H9 (cell line): Measurements from ENCODE around the gene TK1. TPM values are rescaled to one million over a fixed set of nuclear protein-coding genes. Genes with fewer than 3 reads are reported as not detected.

Source experiments
- DNase-seq: peaks from one replicate; pipeline ENCODE4 v3.0.0-alpha.2; 2017
- H2AFZ ChIP-seq: one replicate; pipeline ENCODE4 v1.6.1; 2013; ENCODE audit warnings: mild to moderate bottlenecking, low read length, control low read depth, moderate library complexity
- H2AK5ac ChIP-seq: 2 replicates; pipeline ENCODE4 v1.6.1; 2013; ENCODE audit warnings: low read length, control low read depth, mixed read lengths; ENCODE audit not compliant: insufficient read length
- H2BK120ac ChIP-seq: one replicate; pipeline ENCODE4 v1.6.1; 2013; ENCODE audit warnings: low read depth, mild to moderate bottlenecking, low read length, control low read depth, inconsistent platforms; ENCODE audit not compliant: poor library complexity, severe bottlenecking
- H2BK12ac ChIP-seq: 2 replicates; pipeline ENCODE4 v1.6.1; 2013; ENCODE audit warnings: low read length, control low read depth, mixed read lengths, low read depth; ENCODE audit not compliant: insufficient read length
- H2BK15ac ChIP-seq: 2 replicates; pipeline ENCODE4 v1.6.1; 2013; ENCODE audit warnings: low read depth, low read length, control low read depth
- H2BK20ac ChIP-seq: one replicate; pipeline ENCODE4 v1.6.1; 2013; ENCODE audit warnings: low read depth, mild to moderate bottlenecking, low read length, control low read depth, inconsistent platforms; ENCODE audit not compliant: poor library complexity, severe bottlenecking
- H2BK5ac ChIP-seq: 2 replicates; pipeline ENCODE4 v1.6.1; 2013; ENCODE audit warnings: low read length, control low read depth, mixed read lengths; ENCODE audit not compliant: insufficient read length
- H3K14ac ChIP-seq: 2 replicates; pipeline ENCODE4 v1.6.1; 2013; ENCODE audit warnings: low read length, control low read depth; ENCODE audit not compliant: insufficient read depth
- H3K18ac ChIP-seq: 2 replicates; pipeline ENCODE4 v1.6.1; 2013; ENCODE audit warnings: low read depth, mild to moderate bottlenecking, mixed read lengths, low read length, control low read depth; ENCODE audit not compliant: insufficient read length
- H3K23ac ChIP-seq: 2 replicates; pipeline ENCODE4 v1.6.1; 2013; ENCODE audit warnings: low read length, control low read depth, mixed read lengths, low read depth; ENCODE audit not compliant: insufficient read length
- H3K23me2 ChIP-seq: 2 replicates; pipeline ENCODE4 v1.6.1; 2013; ENCODE audit warnings: low read depth, mild to moderate bottlenecking, mixed read lengths, low read length, control low read depth; ENCODE audit not compliant: insufficient read length, poor library complexity, severe bottlenecking
- H3K27ac ChIP-seq: 2 replicates; pipeline ENCODE4 v1.5.1; 2013; ENCODE audit warnings: low read length, control low read depth, mixed read lengths, low read depth; ENCODE audit not compliant: insufficient read length
- H3K27me3 ChIP-seq: 2 replicates; pipeline ENCODE4 v1.6.1; 2013; ENCODE audit warnings: low read length, control low read depth, inconsistent platforms; ENCODE audit not compliant: insufficient read depth
- H3K4ac ChIP-seq: 2 replicates; pipeline ENCODE4 v1.6.1; 2013; ENCODE audit warnings: low read depth, mild to moderate bottlenecking, control low read depth, inconsistent platforms, low read length, moderate library complexity
- H3K4me1 ChIP-seq: 2 replicates; pipeline ENCODE4 v1.6.1; 2013; ENCODE audit warnings: low read length, control low read depth, inconsistent platforms; ENCODE audit not compliant: insufficient read depth
- H3K4me2 ChIP-seq: 2 replicates; pipeline ENCODE4 v1.6.1; 2013; ENCODE audit warnings: low read length, control low read depth, mixed read lengths; ENCODE audit not compliant: insufficient read length, insufficient read depth
- H3K56ac ChIP-seq: 2 replicates; pipeline ENCODE4 v1.6.1; 2013; ENCODE audit warnings: low read depth, mild to moderate bottlenecking, mixed read lengths, low read length, control low read depth; ENCODE audit not compliant: insufficient read length
- H3K79me1 ChIP-seq: 2 replicates; pipeline ENCODE4 v1.6.1; 2013; ENCODE audit warnings: low read depth, mild to moderate bottlenecking, moderate library complexity, low read length, control low read depth, inconsistent platforms; ENCODE audit not compliant: insufficient read depth, poor library complexity, severe bottlenecking
- H3K79me2 ChIP-seq: 2 replicates; pipeline ENCODE4 v1.6.1; 2013; ENCODE audit warnings: low read length, control low read depth, inconsistent platforms; ENCODE audit not compliant: insufficient read depth
- H3K9ac ChIP-seq: 2 replicates; pipeline ENCODE4 v1.6.1; 2013; ENCODE audit warnings: low read length, control low read depth, mixed read lengths; ENCODE audit not compliant: insufficient read length; ENCODE audit errors: extremely low read depth
- H3K9me3 ChIP-seq: one replicate; pipeline ENCODE4 v1.6.1; 2013; ENCODE audit warnings: low read depth, low read length, inconsistent platforms; ENCODE audit not compliant: control insufficient read depth
- H3T11ph ChIP-seq: one replicate; pipeline ENCODE4 v1.6.1; 2013; ENCODE audit warnings: mild to moderate bottlenecking, low read length, control low read depth, inconsistent platforms
- H4K20me1 ChIP-seq: one replicate; pipeline ENCODE4 v1.6.1; 2013; ENCODE audit not compliant: control insufficient read depth, insufficient read length, insufficient read depth
- H4K5ac ChIP-seq: 2 replicates; pipeline ENCODE4 v1.6.1; 2013; ENCODE audit warnings: low read depth, mild to moderate bottlenecking, mixed read lengths, low read length, control low read depth; ENCODE audit not compliant: insufficient read length
- H4K8ac ChIP-seq: replicated peaks from 2 replicates; pipeline ENCODE4 v1.6.1; 2013; ENCODE audit warnings: low read length, control low read depth, mixed read lengths, low read depth; ENCODE audit not compliant: insufficient read length
- H4K91ac ChIP-seq: 2 replicates; pipeline ENCODE4 v1.6.1; 2013; ENCODE audit warnings: low read depth, mild to moderate bottlenecking, moderate library complexity, mixed read lengths, low read length, control low read depth; ENCODE audit not compliant: insufficient read length
- H3K27ac Mint-ChIP-seq, 3 experiments: 2 replicates in 2 of 3; 3 replicates in 1 of 3; pipeline ENCODE4 v1.8.0; 2020 to 2021; ENCODE audit warnings: mixed read lengths in 3 of 3, mild to moderate bottlenecking in 1 of 3, moderate library complexity in 1 of 3
- H3K27me3 Mint-ChIP-seq: 2 replicates; pipeline ENCODE4 v1.8.0; 2021; ENCODE audit warnings: low read depth, mild to moderate bottlenecking, moderate library complexity, mixed read lengths
- H3K36me3 Mint-ChIP-seq, 3 experiments: 2 replicates in 2 of 3; 3 replicates in 1 of 3; pipeline ENCODE4 v1.8.0; 2020 to 2021; ENCODE audit warnings: low read depth in 3 of 3, mixed read lengths in 3 of 3; ENCODE audit not compliant: insufficient read depth in 1 of 3
- H3K4me1 Mint-ChIP-seq, 2 experiments: 2 replicates each; pipeline ENCODE4 v1.8.0; 2020; ENCODE audit warnings: mixed read lengths in 2 of 2
- H3K4me3 Mint-ChIP-seq, 2 experiments: 2 replicates in 1 of 2; 3 replicates in 1 of 2; pipeline ENCODE4 v1.8.0; 2020 to 2021; ENCODE audit warnings: mild to moderate bottlenecking in 2 of 2, mixed read lengths in 2 of 2, moderate library complexity in 1 of 2
- H3K9me3 Mint-ChIP-seq, 2 experiments: 2 replicates in 1 of 2; 3 replicates in 1 of 2; pipeline ENCODE4 v1.8.0; 2020; ENCODE audit warnings: mild to moderate bottlenecking in 2 of 2, mixed read lengths in 2 of 2, moderate library complexity in 1 of 2
- WGBS: extraction: QIAGEN DNeasy Blood & Tissue Kit; methylation state at CpG from one replicate; pipeline ENCODE4 v1.1.7; 2013; ENCODE audit warnings: missing lambda C conversion rate, low lambda C conversion rate, mixed read lengths; ENCODE audit not compliant: insufficient read length; ENCODE audit errors: extremely low coverage; 5-methylcytosine and 5-hydroxymethylcytosine counted together
- total RNA-seq: library from RNA; stranded (reverse); gene quantifications from 2 replicates; pipeline ENCODE4 v1.2.1, GENCODE V29; 2021
- TF ChIP-seq, protein P1 (sequence below): fragments of 200-600 bp; sonication (generic); conservative IDR thresholded peaks from 3 replicates; pipeline ENCODE4 v1.8.0; 2021; ENCODE audit warnings: antibody characterized with exemption, mild to moderate bottlenecking

TK1 gene
- total RNA-seq, 1 experiment from 2014 or later = 95.8 TPM

DNA sequence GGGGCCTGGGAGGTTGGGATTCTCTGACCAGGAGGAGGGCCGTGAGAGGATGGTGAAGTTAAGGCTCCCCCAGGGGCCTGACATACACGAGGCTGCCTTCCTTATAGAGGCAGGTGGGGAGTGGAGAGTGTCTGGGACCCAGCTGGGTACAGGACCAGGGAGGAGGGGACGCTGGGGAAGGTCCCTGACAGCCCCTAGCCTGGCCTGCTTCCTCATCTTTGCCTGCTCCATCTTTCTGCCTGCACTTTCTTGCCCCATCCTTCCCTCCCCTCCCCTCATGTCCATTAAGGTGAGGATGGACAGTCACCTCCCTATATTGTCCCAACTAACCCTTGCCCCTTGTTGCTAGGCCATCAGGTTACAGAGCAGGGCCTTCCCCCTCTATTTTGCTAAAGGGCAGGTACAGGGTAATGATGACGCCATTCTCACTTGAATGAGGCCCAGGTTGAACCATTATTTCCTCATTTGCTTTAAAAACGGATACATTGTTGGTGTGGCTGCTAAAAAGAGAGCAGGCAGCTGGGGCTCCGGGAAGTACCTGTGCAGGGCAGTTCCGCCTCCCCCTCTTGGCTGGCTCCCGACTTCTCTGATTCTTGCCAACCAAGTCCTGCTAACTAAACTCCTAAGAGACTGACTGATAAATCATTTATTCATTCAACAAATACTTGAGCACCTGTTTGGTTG is 39.4 kb downstream of the TK1 start:
- WGBS = no CpG with 5 or more reads among the region's 8 CpGs
- H2BK20ac ChIP-seq = no peak overlapping the region
- no peak overlapping the region for H3K14ac ChIP-seq
- H2BK12ac ChIP-seq = no peak overlapping the region
- no peaks in the 10 kb centered on the region for H3K9me3 ChIP-seq
- TF ChIP-seq, protein P1, sequence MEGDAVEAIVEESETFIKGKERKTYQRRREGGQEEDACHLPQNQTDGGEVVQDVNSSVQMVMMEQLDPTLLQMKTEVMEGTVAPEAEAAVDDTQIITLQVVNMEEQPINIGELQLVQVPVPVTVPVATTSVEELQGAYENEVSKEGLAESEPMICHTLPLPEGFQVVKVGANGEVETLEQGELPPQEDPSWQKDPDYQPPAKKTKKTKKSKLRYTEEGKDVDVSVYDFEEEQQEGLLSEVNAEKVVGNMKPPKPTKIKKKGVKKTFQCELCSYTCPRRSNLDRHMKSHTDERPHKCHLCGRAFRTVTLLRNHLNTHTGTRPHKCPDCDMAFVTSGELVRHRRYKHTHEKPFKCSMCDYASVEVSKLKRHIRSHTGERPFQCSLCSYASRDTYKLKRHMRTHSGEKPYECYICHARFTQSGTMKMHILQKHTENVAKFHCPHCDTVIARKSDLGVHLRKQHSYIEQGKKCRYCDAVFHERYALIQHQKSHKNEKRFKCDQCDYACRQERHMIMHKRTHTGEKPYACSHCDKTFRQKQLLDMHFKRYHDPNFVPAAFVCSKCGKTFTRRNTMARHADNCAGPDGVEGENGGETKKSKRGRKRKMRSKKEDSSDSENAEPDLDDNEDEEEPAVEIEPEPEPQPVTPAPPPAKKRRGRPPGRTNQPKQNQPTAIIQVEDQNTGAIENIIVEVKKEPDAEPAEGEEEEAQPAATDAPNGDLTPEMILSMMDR = no peak
- H3K27ac Mint-ChIP-seq = peak overlapping the region in 1 of 3 experiments; percentile 40; a peak in 1 of 7 replicates
- no peak overlapping the region for H3K27ac ChIP-seq
- H3K27me3 ChIP-seq = no peaks in the 10 kb centered on the region
- no peak overlapping the region for H2AFZ ChIP-seq
- H3K4me3 Mint-ChIP-seq = no peak overlapping the region
- no peaks in the 10 kb centered on the region for H3K9me3 Mint-ChIP-seq
- H4K8ac ChIP-seq = no peak overlapping the region
- H3K4me1 ChIP-seq = no peaks in the 10 kb centered on the region
- no peak overlapping the region for H2BK5ac ChIP-seq
- no peak overlapping the region for H3K4me2 ChIP-seq
- no peak overlapping the region for H2BK15ac ChIP-seq
- no peak overlapping the region for H4K91ac ChIP-seq
- no peak overlapping the region for H2BK120ac ChIP-seq
- no peaks in the 10 kb centered on the region for H3K36me3 Mint-ChIP-seq
- H3K23me2 ChIP-seq = no peaks in the 10 kb centered on the region
- peaks cover 5 to 9% of the 10 kb centered on the region in 2 experiments; a peak in 3 of 4 replicates for H3K4me1 Mint-ChIP-seq
- H3K4ac ChIP-seq = no peak overlapping the region
- no peak for DNase-seq
- no peak overlapping the region for H3K23ac ChIP-seq
- H3K27me3 Mint-ChIP-seq = no peaks in the 10 kb centered on the region
- H3K9ac ChIP-seq = no peak overlapping the region
- H3K79me2 ChIP-seq = no peaks in the 10 kb centered on the region
- H3K79me1 ChIP-seq = no peaks in the 10 kb centered on the region
- no peak overlapping the region for H3K56ac ChIP-seq
- no peak overlapping the region for H3T11ph ChIP-seq
- H2AK5ac ChIP-seq = no peak overlapping the region
- no peak overlapping the region for H4K5ac ChIP-seq
- no peak overlapping the region for H3K18ac ChIP-seq
- no peaks in the 10 kb centered on the region for H4K20me1 ChIP-seq
